ENCODE results near the gene FKRP.

GRCh38 chr19:46700704-46701103 is 45.2 kb upstream of the FKRP start:
- TF ChIP-seq CTCF (IDR thresholded peaks at IDR 0.05) (no peak), EP300 (IDR thresholded peaks at IDR 0.05) (no peak), POLR2A (IDR thresholded peaks at IDR 0.05) (no peak)

Data from ovary (tissue), 3 donors.